GM12873 (cell line): ENCODE data around the gene SLC40A1.

Source experiments
- TF ChIP-seq, protein P1 (sequence below): IDR thresholded peaks from 2 replicates; pipeline ENCODE4 v1.5.1; 2012; ENCODE audit warnings: low read depth, mild to moderate bottlenecking, moderate library complexity, low read length, control low read depth; ENCODE audit not compliant: insufficient read depth; ENCODE audit errors: missing control alignments

SLC40A1 gene

DNA sequence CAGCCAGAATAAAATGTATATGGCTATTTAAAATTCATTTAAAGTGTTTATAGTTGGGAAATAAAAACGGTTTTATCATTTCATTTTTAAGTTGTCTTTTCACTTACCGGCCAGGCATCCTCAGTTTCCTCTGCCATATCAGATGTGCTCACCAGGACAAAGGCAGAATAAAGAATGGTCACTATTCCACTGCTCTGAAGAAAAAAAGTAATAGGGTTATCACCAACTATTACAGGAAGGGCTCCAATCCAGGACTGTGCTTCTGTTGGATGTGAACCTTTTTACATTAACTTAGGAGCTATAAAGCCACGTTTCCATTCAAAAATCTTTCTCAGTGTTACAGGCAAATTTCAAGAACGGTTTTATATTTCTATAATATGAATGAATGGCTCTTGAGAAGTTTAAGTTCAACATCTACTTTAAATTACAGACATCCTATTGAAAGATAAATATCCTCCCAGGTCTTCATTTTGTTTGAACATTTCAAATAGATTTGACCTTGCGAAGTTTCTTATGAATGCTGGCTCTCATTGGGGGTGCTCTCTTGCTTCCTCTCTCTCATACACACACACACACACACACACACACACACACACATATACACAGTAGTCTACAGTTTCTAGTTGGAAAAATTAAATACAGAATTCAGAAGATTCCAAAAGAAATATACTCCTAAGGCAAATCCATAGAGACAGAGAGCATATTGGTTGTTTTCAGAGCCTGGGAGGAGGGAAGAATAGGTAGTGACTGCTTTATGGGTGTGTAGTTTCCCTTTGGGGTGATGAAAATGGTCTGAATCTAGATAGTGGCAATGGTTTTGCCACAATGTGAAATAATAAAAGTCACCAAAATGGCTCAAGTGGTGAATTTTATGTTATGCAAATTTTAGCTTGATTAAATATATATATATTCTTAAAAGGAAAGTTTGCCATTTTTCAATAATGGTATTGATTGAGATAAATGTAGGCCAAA is 2.9 kb upstream of the SLC40A1 start:
- TF ChIP-seq, protein P1, sequence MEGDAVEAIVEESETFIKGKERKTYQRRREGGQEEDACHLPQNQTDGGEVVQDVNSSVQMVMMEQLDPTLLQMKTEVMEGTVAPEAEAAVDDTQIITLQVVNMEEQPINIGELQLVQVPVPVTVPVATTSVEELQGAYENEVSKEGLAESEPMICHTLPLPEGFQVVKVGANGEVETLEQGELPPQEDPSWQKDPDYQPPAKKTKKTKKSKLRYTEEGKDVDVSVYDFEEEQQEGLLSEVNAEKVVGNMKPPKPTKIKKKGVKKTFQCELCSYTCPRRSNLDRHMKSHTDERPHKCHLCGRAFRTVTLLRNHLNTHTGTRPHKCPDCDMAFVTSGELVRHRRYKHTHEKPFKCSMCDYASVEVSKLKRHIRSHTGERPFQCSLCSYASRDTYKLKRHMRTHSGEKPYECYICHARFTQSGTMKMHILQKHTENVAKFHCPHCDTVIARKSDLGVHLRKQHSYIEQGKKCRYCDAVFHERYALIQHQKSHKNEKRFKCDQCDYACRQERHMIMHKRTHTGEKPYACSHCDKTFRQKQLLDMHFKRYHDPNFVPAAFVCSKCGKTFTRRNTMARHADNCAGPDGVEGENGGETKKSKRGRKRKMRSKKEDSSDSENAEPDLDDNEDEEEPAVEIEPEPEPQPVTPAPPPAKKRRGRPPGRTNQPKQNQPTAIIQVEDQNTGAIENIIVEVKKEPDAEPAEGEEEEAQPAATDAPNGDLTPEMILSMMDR, result no peak

DNA sequence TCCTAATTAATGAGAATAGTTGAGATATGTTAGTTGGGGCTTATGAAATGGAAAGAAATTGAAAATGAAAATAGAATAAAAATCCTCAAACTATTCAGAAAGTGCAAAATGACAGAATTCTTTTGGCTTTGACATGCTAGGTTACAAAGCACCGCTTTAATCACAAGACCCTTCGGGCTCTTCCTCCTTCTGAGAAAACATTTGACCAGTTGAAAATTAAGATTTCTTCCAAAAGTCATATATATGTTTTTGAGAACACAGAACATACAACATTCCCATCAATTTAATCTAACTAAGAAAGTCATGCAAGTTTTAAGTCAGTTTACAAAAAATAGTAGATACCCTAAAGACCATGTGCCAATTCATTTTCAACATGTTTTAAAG is 2.2 kb upstream of the SLC40A1 start:
- TF ChIP-seq, protein P1, result no peak

DNA sequence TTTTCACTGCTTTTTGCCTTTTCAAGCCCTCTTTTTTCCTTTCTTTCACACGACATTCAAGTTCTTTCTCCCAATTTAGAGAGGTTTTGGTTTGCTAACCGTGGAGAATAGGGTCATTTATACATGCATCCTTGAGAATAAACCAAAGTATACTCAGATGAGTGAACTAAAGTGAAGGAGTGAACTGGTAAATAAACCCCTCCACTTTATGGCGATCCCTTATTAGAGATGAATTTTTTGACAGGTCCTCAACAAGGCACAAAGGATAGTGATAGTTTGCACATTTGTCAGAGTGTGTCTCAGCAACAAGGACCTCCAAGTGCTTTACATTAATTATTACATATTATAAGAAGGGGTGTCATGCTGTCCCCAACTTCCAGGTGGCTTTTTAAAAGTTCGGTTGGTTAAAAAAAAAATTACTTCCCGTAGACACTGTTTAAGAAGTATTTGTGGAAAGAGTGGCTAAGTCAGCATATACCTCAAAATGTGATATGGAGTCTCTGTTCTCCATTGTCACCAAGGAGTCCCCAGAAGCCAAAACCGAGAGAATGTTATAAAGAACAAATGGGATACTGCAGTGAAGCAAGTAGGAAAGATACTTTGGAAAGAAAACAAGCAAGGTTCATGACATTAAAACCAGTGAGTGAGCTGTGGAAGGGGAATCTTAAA is 1.7 kb upstream of the SLC40A1 start:
- TF ChIP-seq, protein P1, result no peak

DNA sequence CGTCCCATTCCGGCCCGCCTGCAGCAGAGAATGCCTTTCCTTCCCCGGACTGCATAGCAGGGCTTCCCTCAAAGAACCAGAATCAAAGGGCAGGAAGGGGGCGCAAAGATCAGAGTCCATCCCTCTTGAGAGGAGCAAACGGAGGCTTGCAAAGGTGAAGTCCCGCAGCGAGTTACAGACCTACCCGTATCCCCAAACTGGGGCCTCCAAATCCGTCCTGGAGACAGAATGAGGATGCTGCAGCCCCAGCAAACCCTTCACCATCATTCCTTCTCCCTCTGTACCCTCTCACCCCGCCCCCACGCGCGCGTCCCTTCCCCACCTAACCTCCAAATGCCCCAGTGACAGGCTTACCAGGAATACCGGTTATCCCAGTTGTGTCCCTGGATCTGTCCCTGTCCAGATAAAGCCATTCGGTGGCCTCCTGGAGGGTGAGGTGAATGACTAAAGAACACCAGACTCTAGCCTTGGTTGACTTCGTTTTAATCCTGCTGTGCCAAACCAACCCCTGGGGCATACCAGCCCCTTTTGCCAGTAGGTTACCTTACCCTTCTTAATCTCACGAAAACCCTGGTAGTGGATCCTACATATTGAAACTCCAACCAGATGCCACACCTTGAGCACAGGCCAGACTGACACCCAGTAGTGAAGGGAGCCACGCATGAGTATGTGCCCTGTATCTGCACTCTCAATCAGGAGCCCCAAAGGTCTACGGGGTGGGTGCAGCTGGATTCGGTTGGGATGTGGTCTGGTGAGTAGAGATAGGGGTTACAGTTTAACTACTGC is 961 bp upstream of the SLC40A1 start:
- TF ChIP-seq, protein P1, result no peak

DNA sequence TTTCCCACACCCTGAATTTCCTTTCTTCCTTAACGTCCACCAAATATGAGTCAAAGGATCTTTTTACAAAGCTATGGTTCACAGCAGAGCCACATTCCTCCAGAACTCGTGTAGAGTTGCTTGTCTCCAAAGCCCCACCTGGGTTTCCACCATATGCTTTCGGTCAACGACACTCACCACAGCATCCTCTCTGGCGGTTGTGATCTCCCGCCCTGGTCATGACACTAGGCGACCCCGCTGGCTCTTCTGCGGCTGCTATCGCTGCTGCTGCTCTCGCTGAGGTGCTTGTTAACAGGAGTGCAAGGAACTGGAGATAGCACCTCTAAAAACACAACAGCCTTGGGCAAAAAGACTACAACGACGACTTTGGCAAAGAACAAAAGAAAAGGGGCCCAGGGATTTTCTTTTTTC is 340 bp downstream of the SLC40A1 start:
- TF ChIP-seq, protein P1, result no peak

DNA sequence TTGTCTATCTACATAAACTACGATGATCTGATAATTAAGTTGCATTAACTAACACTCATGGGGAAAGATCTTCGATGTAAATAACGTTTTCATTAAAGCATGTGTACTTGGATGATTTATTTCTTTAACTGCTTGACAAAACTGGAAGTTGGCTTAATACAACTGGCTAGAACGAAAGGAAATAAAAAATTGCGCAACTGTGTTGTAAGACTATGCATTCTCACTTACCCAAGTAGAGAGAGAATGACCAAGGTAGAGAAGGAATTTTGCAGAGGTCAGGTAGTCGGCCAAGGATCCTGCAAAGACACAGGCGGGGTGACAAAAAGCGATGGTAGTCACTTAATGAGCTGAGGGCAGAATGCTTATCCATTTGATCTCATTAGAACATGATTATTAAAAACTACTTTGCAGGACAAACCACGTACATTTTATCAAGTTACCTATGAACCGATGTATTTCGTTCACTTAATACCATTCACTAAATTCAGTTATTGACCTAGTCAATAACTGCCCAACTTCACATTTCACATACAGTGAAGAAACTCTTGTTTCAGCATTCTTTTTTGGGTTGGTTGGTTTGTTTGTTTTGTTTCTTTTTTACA is 900 bp downstream of the SLC40A1 start:
- TF ChIP-seq, protein P1, result no peak
